Loucy (cell line): ENCODE results near the gene SLC36A1.

Experiments
- H2AFZ ChIP-seq: fragments of 200-600 bp; sonication (generic); 2 replicates; pipeline ENCODE4 v1.6.0; 2016; ENCODE audit warnings: antibody characterized with exemption, mild to moderate bottlenecking, low read length, moderate library complexity
- H3F3A ChIP-seq: fragments of 200-600 bp; 2 replicates; pipeline ENCODE4 v1.6.0; 2016; ENCODE audit warnings: antibody characterized with exemption, low read depth, mild to moderate bottlenecking
- H3K27me3 ChIP-seq: fragments of 200-600 bp; sonication (generic); 2 replicates; pipeline ENCODE4 v1.6.1; 2014; ENCODE audit warnings: low read length, mild to moderate bottlenecking; ENCODE audit not compliant: insufficient read depth, poor library complexity, severe bottlenecking
- H3K36me3 ChIP-seq: fragments of 200-600 bp; sonication (generic); 2 replicates; pipeline ENCODE4 v1.6.1; 2016; ENCODE audit warnings: low read length; ENCODE audit not compliant: insufficient read depth
- H3K4me1 ChIP-seq: fragments of 200-600 bp; sonication (generic); 2 replicates; pipeline ENCODE4 v1.5.1; 2014; ENCODE audit warnings: low read length, mild to moderate bottlenecking; ENCODE audit not compliant: insufficient read depth, poor library complexity, severe bottlenecking
- H3K4me2 ChIP-seq: fragments of 200-600 bp; sonication (generic); 2 replicates; pipeline ENCODE4 v1.6.0; 2014; ENCODE audit warnings: antibody characterized with exemption, low read length, low read depth, mild to moderate bottlenecking; ENCODE audit not compliant: poor library complexity, severe bottlenecking
- H3K4me3 ChIP-seq: fragments of 200-600 bp; sonication (generic); 2 replicates; pipeline ENCODE4 v1.5.1; 2014; ENCODE audit warnings: low read length, mild to moderate bottlenecking, mixed read lengths; ENCODE audit not compliant: poor library complexity, severe bottlenecking
- H3K79me2 ChIP-seq: fragments of 200-600 bp; sonication (generic); 2 replicates; pipeline ENCODE4 v1.6.1; 2014; ENCODE audit warnings: low read length; ENCODE audit not compliant: insufficient read depth
- H3K9ac ChIP-seq: fragments of 200-600 bp; sonication (generic); 2 replicates; pipeline ENCODE4 v1.6.0; 2014; ENCODE audit warnings: mild to moderate bottlenecking, low read depth, low read length, moderate library complexity; ENCODE audit not compliant: poor library complexity, severe bottlenecking
- H3K9me2 ChIP-seq: fragments of 200-600 bp; sonication (generic); replicated peaks from 2 replicates; pipeline ENCODE4 v1.6.1; 2016; ENCODE audit warnings: low read depth, low read length, mixed read lengths
- H3K9me3 ChIP-seq: fragments of 200-600 bp; sonication (generic); 2 replicates; pipeline ENCODE4 v1.6.1; 2014; ENCODE audit warnings: mild to moderate bottlenecking, antibody characterized with exemption, low read length, low read depth; ENCODE audit not compliant: insufficient read depth
- H4K20me1 ChIP-seq: fragments of 200-600 bp; sonication (generic); 2 replicates; pipeline ENCODE4 v1.6.0; 2014; ENCODE audit warnings: antibody characterized with exemption, low read length, mild to moderate bottlenecking; ENCODE audit not compliant: insufficient read depth, poor library complexity, severe bottlenecking
- CTCF ChIP-seq: fragments of 200-600 bp; sonication (generic); conservative IDR thresholded peaks from 2 replicates; pipeline ENCODE4 v1.5.1; 2014; ENCODE audit warnings: mild to moderate bottlenecking, antibody characterized with exemption, low read length
- EZH2phosphoT487 ChIP-seq: fragments of 200-600 bp; IDR thresholded peaks from 2 replicates; pipeline ENCODE4 v1.6.1; 2018; ENCODE audit warnings: antibody characterized with exemption, mild to moderate bottlenecking, moderate library complexity, borderline replicate concordance

The SLC36A1 gene

DNA sequence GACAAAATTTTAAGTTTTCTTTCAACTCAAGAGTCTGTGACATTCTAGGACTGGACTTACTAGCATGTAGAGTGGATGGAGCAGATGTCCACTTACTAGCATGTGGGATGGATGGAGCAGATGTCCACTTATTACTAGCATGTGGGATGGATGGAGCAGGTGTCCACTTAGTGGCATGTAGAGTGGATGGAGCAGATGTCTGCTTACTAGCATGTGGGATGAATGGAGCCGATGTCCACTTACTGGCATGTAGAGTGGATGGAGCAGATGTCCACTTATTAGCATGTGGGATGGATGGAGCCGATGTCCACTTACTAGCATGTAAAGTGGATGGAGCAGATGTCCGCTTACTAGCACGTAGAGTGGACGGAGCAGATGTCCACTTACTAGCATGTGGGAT, 2.4 kb downstream of the SLC36A1 start:
- Histone ChIP-seq H4K20me1 (no peaks in the 10 kb centered on the region), H3K27me3 (no peaks in the 10 kb centered on the region), H3K79me2 (no peaks in the 10 kb centered on the region), H3K4me1 (peaks cover 7% of the 10 kb centered on the region), H3K36me3 (no peaks in the 10 kb centered on the region), H3K4me3 (no peak overlapping the region), H3K9me2 (no peaks in the 10 kb centered on the region), H3K4me2 (no peak overlapping the region), H3F3A (no peaks in the 10 kb centered on the region), H3K9me3 (no peaks in the 10 kb centered on the region), H2AFZ (no peak overlapping the region), H3K9ac (no peak overlapping the region)
- no peak for TF ChIP-seq EZH2phosphoT487
- no peak for TF ChIP-seq CTCF

- Histone ChIP-seq H3K36me3 (no peaks in the 10 kb centered on the region), H3K4me3 (no peak overlapping the region), H2AFZ (no peak overlapping the region), H3F3A (no peaks in the 10 kb centered on the region), H3K4me2 (no peak overlapping the region), H3K9me3 (no peaks in the 10 kb centered on the region), H3K9me2 (no peaks in the 10 kb centered on the region), H4K20me1 (no peaks in the 10 kb centered on the region), H3K9ac (no peak overlapping the region), H3K79me2 (no peaks in the 10 kb centered on the region), H3K27me3 (no peaks in the 10 kb centered on the region), H3K4me1 (peaks cover 7% of the 10 kb centered on the region)
- no peak for TF ChIP-seq CTCF
- TF ChIP-seq EZH2phosphoT487 = no peak
These were observed 3.2 kb downstream of the SLC36A1 start for GRCh38 chr5:151450605-151451004.

DNA sequence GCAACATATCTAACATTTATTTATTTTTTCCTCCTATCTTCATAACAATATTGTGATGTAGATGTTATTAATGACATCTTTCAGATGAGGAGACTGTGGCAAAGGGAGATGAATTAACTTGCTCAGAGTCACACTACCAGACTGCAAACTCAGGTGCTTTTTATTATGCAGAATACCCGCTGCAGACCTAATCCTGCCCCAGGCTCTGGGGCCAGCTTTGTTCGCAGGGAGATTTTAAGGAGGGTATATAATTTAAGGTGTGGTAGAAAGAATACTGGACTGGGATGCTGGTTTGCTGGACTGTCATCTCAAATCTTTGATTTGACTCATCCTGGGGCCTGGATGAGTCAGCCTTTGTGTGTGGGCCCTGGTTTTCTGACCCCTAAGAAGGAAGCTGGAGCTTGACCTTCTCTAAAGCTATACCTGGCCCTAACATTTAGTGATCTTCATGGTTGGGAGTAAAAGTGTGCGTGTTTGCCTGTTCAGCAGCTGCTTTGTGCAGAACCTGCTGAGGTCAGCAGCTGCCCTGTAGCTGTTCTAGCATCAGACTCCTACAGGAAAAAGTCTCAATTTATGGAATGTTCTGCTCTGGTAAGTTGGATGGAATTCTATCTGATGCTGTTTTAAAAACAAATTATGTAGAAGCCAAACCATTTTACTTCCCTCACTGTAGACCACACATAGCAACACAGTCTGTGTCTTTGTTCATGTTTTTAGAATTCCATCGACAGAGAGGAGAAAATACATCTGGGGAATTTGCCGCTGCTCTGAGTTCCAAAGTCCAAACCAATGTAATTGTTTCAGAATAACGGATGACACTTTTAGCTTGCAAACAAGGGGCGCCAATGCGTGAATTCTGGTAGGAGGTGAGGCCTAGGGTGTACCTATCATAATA, 4.5 kb downstream of the SLC36A1 start:
- Histone ChIP-seq H3K4me1 (peaks cover 7% of the 10 kb centered on the region), H2AFZ (no peak overlapping the region), H3K79me2 (no peaks in the 10 kb centered on the region), H4K20me1 (no peaks in the 10 kb centered on the region), H3K9me2 (no peaks in the 10 kb centered on the region), H3F3A (no peaks in the 10 kb centered on the region), H3K4me2 (no peak overlapping the region), H3K9me3 (no peaks in the 10 kb centered on the region), H3K9ac (no peak overlapping the region), H3K36me3 (no peaks in the 10 kb centered on the region), H3K27me3 (no peaks in the 10 kb centered on the region), H3K4me3 (no peak overlapping the region)
- no peak for TF ChIP-seq CTCF
- TF ChIP-seq EZH2phosphoT487 = no peak
